ENCODE data around the gene RNF113B. TPM values are rescaled to one million over a fixed set of nuclear protein-coding genes. Genes with fewer than 3 reads are reported as not detected.

The RNF113B gene
- total RNA-seq, 4 donors from 2014 or later = not detected

GRCh38 chr13:98182153-98182552 lies 5.1 kb upstream of the RNF113B start:
- 99% methylated on average over 4 of the region's 4 CpGs for whole genome bisulfite sequencing
- H3K36me3 ChIP-seq = no peaks in the 10 kb centered on the region
- H3K4me1 ChIP-seq = peaks cover 1% of the 10 kb centered on the region
- no peaks in the 10 kb centered on the region for H3K9me3 ChIP-seq
- H3K27me3 ChIP-seq = no peaks in the 10 kb centered on the region
- H3K27ac ChIP-seq = no peak overlapping the region
- no peak for DNase-seq (ENCODE audit: low spot score in 2 of 2)
- TF ChIP-seq EP300 (IDR thresholded peaks at IDR 0.05) (no peak), POLR2A (IDR thresholded peaks at IDR 0.05) (no peak), CTCF (IDR thresholded peaks at IDR 0.05) (no peak), POLR2AphosphoS5 (IDR thresholded peaks at IDR 0.05) (no peak)
- no peak overlapping the region for H3K4me3 ChIP-seq

- TF ChIP-seq CTCF (IDR thresholded peaks at IDR 0.05) (no peak), POLR2AphosphoS5 (IDR thresholded peaks at IDR 0.05) (no peak), EP300 (IDR thresholded peaks at IDR 0.05) (no peak), POLR2A (IDR thresholded peaks at IDR 0.05) (no peak)
- WGBS = 91% methylated on average over 7 of the region's 7 CpGs
- Histone ChIP-seq H3K4me1 (no peaks in the 10 kb centered on the region), H3K9me3 (no peaks in the 10 kb centered on the region), H3K27me3 (no peaks in the 10 kb centered on the region), H3K36me3 (no peaks in the 10 kb centered on the region), H3K27ac (no peak overlapping the region), H3K4me3 (no peak overlapping the region)
- DNase-seq (ENCODE audit: low spot score in 2 of 2) = no peak
These were observed 4.2 kb upstream of the RNF113B start for GRCh38 chr13:98181111-98181815.

GRCh38 chr13:98180092-98180491 lies 3.0 kb upstream of the RNF113B start:
- 80% methylated on average over 3 of the region's 3 CpGs for WGBS

GRCh38 chr13:98175823-98176222 lies 1.2 kb downstream of the RNF113B start:
- no peak overlapping the region for H3K4me3 ChIP-seq
- TF ChIP-seq POLR2A (IDR thresholded peaks at IDR 0.05) (no peak), POLR2AphosphoS5 (IDR thresholded peaks at IDR 0.05) (no peak), CTCF (IDR thresholded peaks at IDR 0.05) (no peak), EP300 (IDR thresholded peaks at IDR 0.05) (no peak)
- 81% methylated on average over 3 of the region's 3 CpGs for WGBS
- H3K27ac ChIP-seq = no peak overlapping the region
- no peaks in the 10 kb centered on the region for H3K36me3 ChIP-seq
- DNase-seq (ENCODE audit: low spot score in 2 of 2) = no peak
- H3K9me3 ChIP-seq = no peaks in the 10 kb centered on the region
- H3K27me3 ChIP-seq = no peaks in the 10 kb centered on the region
- H3K4me1 ChIP-seq = peaks cover 30% of the 10 kb centered on the region

More at GRCh38 chr13:98180092-98180491, 3.0 kb upstream of the RNF113B start:
- no peaks in the 10 kb centered on the region for H3K9me3 ChIP-seq
- H3K27me3 ChIP-seq = no peaks in the 10 kb centered on the region
- no peak for DNase-seq (ENCODE audit: low spot score in 2 of 2)
- no peak overlapping the region for H3K4me3 ChIP-seq
- H3K27ac ChIP-seq = no peak overlapping the region
- no peak for TF ChIP-seq CTCF (IDR thresholded peaks at IDR 0.05)
- no peak for TF ChIP-seq POLR2AphosphoS5 (IDR thresholded peaks at IDR 0.05)
- TF ChIP-seq EP300 (IDR thresholded peaks at IDR 0.05) = no peak
- TF ChIP-seq POLR2A (IDR thresholded peaks at IDR 0.05) = no peak
- H3K4me1 ChIP-seq = peaks cover 2% of the 10 kb centered on the region
- H3K36me3 ChIP-seq = no peaks in the 10 kb centered on the region

GRCh38 chr13:98175043-98175442 lies 2.0 kb downstream of the RNF113B start:
- DNase-seq (ENCODE audit: low spot score in 2 of 2) = no peak
- 35% methylated on average over 3 of the region's 3 CpGs for WGBS

More at GRCh38 chr13:98175043-98175442, 2.0 kb downstream of the RNF113B start:
- Histone ChIP-seq H3K4me1 (peaks cover 30% of the 10 kb centered on the region), H3K4me3 (no peak overlapping the region), H3K36me3 (no peaks in the 10 kb centered on the region), H3K27ac (peak overlapping the region; percentile 80), H3K9me3 (no peaks in the 10 kb centered on the region), H3K27me3 (no peaks in the 10 kb centered on the region)
- no peak for TF ChIP-seq POLR2A (IDR thresholded peaks at IDR 0.05)
- no peak for TF ChIP-seq CTCF (IDR thresholded peaks at IDR 0.05)
- TF ChIP-seq EP300 (IDR thresholded peaks at IDR 0.05) = no peak
- TF ChIP-seq POLR2AphosphoS5 (IDR thresholded peaks at IDR 0.05) = no peak

All from suprapubic skin (tissue), 4 donors.